GM13977 (cell line): ENCODE data around the gene LRRD1.

Experiments
- DNase-seq: peaks from one replicate; pipeline ENCODE4 v3.0.0; 2012; ENCODE audit warnings: low spot score
- CTCF ChIP-seq: IDR thresholded peaks from 2 replicates; pipeline ENCODE4 v1.5.1; 2012; ENCODE audit warnings: mild to moderate bottlenecking, control low read depth; ENCODE audit not compliant: insufficient read depth; ENCODE audit errors: extremely low read depth, missing control alignments
- in situ Hi-C: fragments of 300-500 bp; cut with MboI; formaldehyde crosslinking; loops from one replicate; pipeline ENCODE4 v1.12.0; 2022; ENCODE audit warnings: low sequenced_read_pairs, low pct_unique_long_range_greater_than_20kb, mixed read lengths, inconsistent platforms; ENCODE audit not compliant: unreplicated experiment

The LRRD1 gene

DNA sequence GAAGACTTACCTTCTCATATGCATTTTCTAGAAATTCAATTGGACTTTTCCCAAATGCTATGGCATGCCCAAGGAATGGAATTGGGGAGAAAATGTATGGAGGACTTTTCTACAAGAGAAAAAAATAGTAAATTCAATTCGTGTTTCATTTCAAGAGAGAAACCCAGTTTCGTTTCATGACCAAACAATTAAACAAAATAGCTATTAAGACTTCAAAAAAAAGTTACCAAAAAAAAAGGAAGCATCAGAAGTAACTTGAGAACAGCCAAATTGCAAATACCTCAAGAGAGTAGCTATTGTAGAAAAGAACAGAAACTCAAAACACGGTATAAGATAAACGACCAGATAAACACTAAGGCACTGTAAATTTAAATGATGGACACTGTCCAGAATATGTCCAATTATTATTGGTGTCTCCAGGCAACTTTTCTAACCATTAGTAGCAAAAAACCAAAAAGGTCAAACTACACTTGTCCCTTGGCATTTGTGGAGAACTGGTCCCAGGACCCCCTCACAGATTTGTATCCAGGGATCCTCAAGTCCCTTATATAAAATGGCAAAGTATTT, 47.1 kb downstream of the LRRD1 start:
- in situ Hi-C loops: no loop called here
- no peak for TF ChIP-seq CTCF
- DNase-seq: no peak

DNA sequence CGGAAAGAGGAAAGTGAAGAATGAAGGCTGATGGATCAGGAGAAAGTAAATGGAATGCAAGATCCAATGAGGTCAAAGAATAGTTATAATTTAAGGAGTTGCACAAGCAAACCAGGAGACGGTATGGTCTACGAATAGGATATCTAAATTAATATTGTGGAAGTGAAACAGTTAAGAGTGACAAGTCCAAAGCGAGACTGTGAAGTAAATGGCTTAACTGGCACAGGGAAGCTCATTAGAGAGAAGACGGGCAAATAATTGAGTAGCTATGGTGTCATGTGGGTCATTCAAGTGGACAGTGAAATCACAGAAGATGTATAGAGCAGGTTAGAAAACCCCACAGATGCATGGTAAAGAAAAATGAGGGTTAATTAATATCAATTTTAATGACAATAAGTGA, 47.8 kb downstream of the LRRD1 start:
- DNase-seq: no peak
- in situ Hi-C loops: no loop called here
- no peak for TF ChIP-seq CTCF

- no peak for DNase-seq
- no peak for TF ChIP-seq CTCF
- in situ Hi-C loops: no loop called here
Measured at GRCh38 chr7:92121681-92122080, 57.3 kb downstream of the LRRD1 start.

- DNase-seq: no peak
- in situ Hi-C loops: no loop called here
- TF ChIP-seq CTCF: no peak
Measured at GRCh38 chr7:92119213-92119759, 59.7 kb downstream of the LRRD1 start.

DNA sequence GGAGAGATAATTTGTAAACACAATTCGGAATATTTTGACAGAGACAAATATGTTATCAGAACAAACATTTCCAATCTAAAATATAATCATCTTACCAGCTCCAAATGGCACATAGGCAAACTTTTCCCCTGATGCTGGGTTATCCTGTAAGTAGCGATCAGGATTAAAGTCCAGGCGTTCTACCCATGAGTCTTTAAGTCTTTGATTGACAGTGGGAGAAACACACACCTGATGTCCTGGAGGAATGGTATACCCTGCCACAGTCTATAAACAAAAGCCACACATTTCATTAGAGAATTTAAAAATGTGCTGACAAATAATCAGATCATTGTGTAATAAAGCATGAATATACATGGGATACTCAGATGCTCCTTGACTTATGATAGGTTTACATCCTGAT, 62.0 kb downstream of the LRRD1 start:
- in situ Hi-C loops: no loop called here
- DNase-seq: no peak
- no peak for TF ChIP-seq CTCF

DNA sequence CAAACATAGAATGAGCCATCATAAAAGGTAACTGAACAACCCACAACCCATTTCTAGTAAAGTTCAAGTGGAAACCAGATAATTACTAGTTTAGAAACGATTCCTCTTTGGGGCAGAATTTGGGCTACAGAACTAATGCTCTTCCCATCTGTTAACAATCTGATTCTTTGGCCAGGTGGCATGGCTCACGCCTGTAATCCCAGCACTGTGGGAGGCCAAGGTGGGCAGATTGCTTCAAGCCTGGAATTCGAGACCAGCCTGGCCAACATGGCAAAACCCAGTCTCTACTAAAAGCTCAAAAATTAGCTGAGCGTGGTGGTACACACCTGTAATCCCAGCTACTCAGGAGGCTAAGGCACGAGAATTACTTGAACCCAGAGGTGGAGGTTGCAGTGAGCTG, 63.1 kb downstream of the LRRD1 start:
- in situ Hi-C loops: no loop called here

More for the DNA sequence above, 63.1 kb downstream of the LRRD1 start:
- no peak for TF ChIP-seq CTCF
- no peak for DNase-seq
